Activated CD8-positive, alpha-beta memory T cell treated with anti-CD3 and anti-CD28 coated beads, Interleukin-2, amount 50 U/mL, for 1 hour (primary cell): ENCODE data around the gene TTC4.

Experiments used
- DNase-seq: peaks from one replicate; pipeline ENCODE4 v3.0.0-alpha.2; 2020; ENCODE audit errors: extremely low read depth

The TTC4 gene

DNA sequence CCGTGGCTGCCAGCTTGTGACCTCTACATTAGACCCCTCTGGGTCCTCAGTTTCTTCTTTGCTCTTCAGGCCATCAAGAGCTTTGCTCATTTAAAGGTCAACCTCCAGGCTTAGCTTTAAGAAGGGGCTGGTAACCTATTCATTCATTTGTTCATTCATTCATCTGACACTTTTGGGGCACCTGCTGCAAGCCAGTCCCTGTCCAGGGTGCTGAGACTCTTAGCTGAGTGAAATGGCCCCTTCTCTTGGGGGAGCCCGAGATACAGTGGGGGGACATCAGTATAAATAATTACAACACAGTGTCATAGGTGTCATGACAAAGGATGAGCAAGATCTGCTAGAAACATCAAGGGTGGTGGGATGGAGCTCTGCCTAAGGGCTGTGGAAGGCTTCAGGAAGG is 10.5 kb upstream of the TTC4 start:
- no peak for DNase-seq

DNA sequence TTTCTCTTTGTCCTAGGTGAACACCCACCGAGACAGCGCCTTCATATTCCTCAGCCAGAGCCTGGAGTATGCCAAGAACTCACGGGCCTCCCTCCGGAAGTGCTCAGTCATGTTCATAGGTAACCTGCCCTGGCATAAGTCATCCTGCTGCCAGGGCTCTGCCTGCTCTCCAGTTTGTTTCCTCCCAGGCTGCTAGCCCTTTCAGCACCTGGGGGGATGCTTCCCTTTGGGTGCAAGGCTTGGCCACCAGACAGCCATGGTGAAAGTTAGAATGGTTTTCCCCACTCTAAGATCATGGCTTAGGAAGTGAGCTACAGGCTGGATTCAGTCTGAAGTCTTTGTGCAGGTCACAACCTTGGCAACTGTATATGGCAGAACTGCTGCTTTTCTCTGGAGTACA is 9.2 kb upstream of the TTC4 start:
- DNase-seq: no peak

DNA sequence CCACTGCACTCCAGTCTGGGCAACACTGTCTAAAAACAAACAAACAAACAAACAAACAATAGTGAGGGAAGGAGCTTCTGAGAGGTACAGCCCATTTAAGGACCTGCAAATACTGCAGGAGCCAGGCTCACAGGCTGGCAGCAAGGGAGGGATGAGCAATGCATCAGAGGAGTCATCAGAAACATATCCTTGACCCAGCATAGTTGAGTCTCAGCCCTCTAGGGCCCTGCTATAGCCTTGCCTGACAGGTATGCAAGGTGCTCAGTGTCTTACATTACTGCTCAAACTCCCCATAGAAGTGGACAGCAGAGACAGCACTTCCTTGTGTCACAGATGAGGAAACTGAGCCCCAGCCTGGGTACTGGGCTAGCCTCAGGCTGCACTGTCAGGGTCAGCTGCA is 7.3 kb upstream of the TTC4 start:
- DNase-seq: no peak

DNA sequence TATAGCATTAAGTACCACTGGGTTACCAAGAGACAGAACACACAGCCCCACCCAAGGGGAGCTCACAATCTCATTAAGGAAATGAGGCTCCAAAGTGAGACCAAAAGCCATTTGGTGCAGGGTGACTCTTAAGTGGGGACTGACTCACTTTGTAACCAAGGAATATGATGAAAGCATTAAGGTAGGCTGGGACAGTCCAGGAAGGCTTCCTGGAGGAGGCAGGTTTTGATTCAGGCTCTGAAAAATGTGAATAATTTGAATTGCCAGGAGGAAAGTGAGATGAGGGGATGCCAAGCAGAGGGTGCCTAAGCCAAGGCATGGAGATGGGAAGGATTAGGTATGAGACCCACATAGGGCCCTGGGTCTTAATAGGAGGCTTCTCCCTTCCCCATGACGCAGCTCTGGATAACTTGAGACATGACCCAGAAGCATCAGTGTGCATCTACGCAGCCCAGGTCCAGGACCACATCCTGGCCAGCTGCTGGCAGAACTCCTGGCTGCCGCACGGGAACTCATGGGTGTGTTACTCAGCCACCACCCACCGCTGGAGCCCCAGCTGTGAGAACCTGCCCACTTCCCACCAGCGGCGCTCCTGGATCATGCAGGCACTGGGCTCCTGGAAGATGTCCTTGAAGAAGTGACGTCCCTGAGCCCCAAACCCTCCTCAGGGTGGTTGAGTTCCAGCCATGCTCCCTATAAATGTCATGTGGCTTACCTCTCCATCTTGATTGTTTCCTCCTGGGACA is 5.9 kb upstream of the TTC4 start:
- DNase-seq: no peak

DNA sequence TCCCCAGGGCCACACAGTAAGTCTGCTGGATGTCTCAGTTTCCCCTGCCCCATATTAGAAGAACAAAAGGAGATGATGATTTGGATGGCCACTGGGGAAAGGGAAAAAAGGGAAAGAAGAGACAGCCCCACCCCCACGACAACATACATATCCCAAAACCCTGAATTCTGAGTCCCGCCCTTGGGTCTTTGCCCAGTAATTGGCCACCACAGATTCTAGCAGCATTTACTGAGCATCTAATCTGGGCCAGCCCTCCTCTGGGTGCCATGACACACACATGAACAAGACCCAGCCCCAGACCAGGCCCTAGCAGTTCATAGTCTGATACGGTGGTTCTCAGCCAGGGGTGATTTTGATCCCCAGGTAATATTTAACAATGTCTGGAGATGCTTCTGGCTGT is 5.2 kb upstream of the TTC4 start:
- DNase-seq: no peak

DNA sequence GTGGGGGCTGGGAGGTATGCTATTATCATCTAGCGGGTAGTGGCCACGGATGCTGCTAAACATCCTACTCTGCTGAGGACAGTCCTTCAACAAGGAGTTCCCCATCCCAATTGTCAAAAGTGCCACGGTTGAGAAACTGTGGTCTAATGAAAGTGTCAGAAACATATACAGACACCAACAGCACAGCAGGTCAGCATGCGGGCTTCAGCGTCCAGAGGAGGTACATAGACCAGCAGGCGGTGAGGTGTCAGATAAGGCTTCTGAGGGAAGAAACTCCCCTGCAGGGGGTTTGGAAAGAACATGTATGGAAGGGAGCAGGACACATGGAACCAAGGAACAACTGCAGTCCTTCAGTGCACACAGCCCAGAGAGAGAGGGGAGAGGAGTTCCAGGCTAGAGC is 4.8 kb upstream of the TTC4 start:
- DNase-seq: no peak

DNA sequence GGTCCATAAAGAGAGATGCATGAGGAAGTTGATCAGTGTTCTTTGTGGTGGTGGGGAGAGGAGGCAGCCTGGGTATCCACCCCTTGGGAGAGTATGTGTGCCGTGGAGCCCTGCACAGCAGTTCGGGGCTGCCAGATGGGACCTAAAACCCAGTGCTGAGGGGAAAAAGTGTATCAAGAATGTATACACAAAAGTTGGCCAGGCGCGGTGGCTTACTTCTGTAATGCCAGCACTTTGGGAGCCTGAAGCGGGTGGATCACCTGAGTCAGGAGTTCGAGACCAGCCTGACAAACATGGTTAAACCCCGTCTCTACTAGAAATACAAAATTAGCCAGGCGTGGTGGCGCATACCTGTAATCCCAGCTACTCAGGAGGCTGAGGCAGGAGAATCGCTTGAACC is 4.1 kb upstream of the TTC4 start:
- DNase-seq: no peak

DNA sequence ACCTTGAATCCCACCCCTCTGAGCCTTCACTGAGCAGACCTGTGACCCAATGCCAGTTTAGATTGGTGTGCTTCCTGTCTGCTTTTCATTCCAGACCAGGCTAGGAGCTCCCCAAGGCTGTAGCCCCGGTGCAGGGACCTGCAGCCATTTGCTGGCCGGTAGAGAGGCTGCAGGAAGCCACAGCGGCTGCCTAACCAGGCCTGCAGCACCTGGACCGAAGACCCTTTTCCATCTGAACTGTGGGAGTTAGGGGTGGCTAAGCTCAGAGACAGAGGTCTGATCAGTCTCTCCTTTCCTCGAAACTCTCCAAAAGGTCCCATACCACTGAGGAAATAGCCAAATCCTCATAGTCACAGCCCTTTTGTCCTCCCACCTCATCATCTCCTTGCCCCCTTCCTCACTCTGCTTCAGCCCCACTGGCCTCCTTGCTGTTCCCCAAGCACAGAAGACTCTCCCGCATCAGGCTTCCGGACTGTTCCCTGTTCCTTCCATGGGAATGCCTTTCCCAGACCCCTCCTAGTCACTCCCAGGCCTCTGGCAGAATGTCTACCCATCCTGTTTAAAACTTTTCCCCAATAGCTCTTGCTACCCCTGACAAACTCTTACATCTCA is 674 bp upstream of the TTC4 start:
- DNase-seq: no peak

DNA sequence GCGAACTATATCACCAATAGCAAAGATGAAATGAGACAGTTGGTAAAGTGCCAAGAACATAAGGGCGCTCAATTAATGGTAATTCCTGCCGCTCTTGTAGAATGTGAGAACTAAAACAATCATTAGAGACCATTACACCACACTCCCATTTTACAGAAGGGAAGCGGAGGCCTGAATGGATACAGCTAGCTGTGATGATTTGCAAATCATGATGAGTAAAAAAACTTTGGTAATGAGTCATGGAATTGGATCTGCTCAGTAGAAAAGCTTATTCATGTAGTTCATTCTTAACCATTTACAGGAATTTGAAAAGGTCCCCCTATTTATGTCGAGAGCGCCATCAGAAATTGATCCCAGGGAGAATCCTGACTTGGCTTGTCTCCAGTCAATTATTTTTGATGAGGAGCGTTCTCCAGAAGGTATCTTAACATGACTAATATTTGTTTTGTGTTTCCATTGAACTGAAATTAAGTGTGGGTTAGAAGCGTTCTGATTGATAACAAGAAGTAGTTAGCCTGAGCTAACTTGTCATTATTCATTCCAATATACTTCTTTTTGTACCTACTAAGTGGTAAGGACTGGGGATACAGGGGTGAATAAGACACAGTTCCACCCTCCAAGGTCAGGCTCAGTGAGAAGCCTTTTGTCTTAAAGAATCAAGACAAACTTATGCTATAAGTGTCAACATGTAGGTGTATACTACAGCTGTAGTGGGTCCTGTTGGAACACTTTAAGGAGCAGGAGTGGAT is 812 bp downstream of the TTC4 start:
- no peak for DNase-seq

DNA sequence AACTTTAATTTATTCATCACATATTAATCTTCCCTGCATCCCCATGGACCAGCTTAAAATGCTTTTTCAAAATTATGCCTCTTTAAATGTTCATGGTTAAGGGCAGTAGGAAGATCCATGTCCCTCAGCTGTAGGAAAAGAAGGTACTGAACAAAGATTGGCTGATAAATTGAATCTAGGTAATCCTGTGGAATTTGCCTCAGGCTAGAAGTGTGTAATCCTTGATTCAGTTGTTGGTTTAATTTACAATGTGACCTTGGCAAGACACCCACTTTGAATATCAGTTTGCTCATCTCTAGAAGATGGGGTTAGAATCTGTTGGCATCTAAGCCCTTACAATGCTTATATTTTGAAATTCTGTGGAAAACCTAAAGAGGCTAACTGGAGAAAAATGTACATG is 6.1 kb downstream of the TTC4 start:
- DNase-seq: no peak

DNA sequence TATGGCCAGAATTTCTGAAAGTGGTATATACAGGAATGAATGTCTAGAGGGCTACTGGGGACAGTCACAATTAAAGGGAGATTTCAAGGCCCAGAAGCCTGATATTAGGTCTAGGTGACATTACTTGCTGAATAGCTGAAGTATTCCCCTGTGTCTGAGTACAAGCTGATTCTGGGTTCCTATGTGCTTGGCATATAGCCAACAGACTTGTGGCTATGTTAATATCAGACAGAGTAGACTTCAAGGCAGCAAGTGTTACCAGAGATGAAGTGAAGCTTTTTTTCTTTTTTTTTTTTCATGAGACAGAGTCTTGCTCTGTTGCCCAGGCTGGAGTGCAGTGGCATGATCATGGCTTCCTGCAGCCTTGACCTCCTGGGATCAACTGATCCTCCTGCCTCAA is 8.3 kb downstream of the TTC4 start:
- no peak for DNase-seq

DNA sequence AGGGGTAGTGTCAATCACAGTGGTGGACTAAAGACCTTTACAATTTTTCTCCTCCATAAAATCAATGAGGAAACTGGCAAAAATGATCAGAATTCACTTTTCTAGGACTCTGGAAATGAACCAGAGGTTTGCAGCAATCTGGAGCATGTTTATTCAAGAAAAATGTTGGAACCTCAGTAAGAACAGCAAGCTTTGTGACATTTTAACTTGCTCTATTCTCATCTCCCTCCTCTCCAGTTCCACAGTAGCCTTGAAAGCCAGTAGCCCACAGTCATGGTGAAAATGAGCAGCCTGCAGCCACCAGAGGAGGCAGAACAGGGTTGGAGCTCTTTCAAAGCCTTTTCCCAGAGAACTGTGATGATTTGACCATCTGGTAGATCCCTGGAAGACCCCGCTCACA is 9.1 kb downstream of the TTC4 start:
- DNase-seq: no peak

DNA sequence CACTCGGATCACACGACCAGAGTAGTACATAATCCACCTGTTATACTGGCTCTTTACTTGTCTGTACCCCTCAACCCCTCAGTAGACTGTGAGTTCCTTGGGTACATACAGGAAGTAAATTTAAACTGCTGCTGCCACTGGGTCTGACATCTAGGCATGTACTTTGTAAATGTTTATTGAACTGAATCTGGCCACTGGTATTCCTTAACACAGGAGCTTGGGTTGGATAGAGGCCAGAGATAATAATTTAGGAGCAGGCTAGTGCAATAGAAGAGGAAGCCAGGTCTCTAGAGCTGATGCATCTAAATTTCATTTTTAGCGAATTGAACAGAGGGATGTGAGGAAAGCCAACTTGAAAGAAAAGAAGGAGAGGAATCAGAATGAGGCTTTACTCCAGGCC is 12.4 kb downstream of the TTC4 start:
- no peak for DNase-seq

DNA sequence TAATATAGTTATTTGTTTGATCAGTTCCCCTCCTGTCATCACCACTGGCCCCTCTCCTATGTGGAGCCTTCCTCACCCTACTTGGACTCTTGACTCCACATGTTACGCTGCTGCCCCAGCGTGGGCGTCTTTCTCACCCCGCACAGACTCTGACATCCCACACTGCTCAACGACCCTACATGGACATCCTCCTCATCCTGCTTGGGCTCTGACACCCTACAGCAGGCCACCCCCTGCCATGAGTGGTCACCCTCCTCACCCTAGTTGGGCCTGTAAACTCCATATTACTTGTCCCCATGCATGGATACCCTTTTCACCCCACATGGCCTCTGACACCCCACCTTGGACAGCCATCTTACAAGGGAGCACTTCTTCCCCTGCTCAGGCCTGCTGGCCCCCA is 21.0 kb downstream of the TTC4 start:
- DNase-seq: no peak

DNA sequence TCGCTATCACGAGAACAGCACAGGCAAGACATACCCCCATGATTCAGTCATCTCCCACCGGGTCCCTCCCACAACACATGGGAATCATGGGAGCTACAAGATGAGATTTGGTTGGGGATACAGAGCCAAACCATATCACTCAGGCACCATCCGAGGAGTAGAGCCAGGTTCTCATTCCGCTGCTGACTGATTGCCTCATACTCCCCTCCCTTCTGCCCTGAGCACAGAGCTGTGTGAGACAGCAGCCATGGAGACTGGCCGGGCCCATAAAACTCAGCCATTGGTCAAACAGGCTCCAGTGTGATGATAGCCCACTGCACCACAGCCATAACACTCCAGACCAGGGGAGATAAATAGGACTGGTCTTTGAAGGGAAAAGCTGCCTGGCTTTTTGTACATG is 22.6 kb downstream of the TTC4 start:
- DNase-seq: no peak

DNA sequence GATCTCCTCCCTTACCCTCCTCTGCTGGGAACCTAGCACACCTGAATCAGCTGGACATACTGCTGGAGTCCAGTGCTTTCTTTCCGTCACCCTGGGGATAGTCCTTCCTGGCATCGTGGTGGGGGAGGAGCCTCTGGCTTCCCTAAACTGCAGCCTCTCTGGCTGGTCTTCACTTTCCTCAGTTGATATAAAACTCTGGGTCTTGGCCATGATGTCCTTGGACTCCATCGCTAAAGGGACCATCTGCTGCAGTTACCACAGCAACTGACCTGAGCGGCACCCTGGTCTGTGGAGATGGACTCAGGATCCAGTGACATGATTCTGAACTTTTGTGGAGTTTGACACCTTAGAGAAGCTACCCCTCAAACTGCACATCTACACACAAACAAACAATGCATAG is 25.9 kb downstream of the TTC4 start:
- DNase-seq: no peak

DNA sequence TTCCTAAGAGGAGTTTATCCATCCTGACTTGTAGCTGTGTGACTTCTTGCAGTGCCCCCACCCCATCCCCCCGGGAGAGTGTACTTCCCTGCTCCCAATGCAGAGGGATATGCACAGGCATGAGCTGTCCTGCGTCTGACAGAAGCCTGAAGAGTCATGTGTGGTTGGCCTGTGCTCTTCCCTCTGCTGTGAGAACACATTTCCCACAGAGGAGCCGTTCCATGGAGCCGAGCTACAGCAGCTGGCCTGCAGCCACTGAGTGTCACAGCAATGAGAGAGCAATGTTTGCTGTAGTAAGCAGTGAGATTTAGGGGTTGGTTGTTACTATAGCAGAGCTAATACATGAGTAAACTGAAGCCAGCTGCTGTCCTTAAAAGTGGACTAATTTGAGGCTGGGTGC is 26.6 kb downstream of the TTC4 start:
- DNase-seq: no peak

DNA sequence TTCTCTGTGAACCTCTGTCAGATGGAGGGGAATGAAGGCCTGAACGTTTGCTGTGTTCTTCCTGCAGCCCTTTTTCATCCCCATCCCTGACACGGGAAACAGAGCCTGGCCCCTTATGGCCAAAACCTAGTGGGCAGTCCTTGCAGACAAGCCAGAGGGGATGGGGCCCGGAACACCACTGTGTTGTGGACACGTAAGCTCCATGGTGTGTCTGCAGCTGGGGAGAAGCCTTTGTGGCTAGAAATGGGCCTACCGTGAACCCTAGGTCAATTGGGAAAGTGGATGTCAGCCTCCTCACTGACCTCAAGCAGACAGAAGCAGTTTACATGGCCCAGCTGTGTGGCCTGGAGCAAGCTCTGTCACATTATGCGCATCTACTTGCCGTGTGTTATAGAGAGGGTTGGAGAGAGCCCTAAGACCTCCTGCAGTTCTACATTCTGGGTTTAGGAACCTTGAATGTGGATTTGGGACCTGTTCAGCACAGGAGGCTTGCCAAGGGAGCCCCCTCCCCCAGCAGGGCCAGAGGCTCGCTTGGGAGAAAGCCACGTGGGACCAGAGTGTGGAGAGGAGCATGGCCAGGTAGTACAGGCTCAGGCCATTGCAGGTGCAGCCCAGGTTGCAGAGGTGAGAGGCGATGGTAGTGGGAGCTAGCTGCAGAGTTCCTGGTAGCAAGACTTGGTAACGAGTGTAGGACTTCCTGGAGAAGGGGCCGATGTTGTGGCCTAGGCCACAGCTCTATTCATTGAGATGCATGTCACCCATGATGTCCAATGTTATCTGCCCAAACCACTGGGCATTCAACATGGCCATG is 28.0 kb downstream of the TTC4 start:
- no peak for DNase-seq

DNA sequence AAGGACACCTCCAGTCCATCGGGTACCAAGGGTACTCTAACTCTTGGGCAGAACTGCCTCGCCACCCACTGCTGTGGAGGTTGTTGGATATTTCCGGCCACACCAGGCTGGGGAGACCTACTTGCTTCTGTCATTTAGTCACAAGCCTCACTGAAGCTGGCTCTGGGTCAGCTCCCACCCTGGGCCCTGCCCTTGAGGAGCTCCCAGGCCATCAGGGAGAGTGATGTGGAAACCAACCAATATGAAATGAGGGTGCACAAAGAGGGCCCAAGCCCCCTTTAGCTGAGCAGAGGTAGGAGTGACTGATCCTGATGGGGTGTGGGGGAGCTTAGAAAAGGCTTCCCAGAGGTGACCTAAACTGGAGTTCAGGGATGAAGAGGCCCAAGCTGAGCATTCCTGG is 29.0 kb downstream of the TTC4 start:
- DNase-seq: no peak

DNA sequence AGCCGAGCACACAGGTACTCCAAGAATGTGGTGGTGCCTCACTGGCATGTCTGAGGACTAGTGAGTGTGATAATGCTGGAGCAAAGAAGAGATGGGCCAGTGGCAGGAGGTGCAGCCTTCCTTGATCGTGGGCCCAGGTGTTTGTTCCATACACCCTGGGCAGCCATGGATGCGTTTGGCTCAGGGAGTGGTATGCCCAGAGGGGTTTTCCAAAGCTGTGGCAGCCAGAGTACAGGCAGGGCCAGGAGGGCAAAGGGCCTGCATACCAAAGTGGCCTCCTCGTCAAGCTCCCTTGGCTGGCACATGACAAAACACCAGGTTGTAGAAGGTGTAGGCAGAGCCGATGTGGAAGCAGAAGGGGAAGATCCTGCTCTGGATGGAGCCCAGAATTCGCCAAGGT is 29.6 kb downstream of the TTC4 start:
- DNase-seq: no peak

DNA sequence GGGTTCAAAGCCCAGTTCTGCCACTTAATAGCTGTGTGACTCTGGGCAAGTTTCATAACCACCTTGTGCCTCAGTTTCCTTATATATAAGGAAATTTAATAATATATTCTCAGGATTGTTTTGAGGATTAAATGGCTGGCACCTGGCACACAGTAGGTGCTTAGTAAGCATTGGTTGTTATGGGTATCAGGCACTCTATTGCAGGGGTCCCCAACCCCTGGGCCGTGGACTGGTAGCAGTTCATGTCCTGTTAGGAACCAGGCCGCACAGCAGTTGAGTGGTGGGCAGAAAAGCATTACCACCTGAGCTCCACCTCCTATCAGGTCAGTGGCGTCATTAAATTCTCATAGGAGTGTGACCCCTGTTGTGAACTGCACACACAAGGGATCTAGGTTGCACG is 30.2 kb downstream of the TTC4 start:
- no peak for DNase-seq

DNA sequence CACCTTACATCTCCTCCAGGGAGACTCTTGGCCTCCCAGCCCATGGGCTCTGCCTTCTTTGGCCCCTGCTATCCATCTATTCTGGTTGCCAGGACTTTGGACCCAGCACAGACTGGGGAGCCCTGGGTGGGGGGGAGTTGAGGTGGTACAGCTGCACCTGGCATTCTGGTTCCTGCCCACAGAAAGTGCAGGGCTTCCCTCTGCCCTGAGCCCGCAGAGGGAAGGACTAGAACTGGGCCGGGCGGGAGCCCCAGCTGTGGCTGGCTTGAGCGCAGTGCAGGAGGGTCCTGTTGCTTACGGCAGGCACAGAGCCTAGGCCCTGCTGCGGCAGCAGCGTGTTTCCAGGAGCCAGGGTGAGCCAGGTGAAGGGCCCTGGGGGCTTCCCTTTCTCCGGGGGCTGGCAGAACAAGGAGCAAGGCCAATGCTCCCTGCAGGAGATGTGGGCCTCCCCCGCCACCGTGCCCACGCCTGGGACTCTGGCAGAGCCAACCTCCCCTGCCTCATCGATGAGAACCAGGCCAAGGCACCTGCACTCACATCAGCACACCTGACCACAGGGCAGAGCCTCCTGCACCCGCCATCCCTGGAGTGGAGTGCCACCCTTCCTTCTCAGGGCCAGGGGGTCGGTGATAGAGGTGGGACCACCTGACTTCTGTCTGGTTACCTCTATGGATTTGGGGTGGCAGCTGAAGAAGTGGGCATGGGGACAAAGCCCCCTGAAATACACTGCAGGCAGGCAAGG is 32.6 kb downstream of the TTC4 start:
- no peak for DNase-seq
